Adrenal gland (tissue), 12 donors: ENCODE data around the gene KCNMA1. TPM values are rescaled to one million over a fixed set of nuclear protein-coding genes. Genes with fewer than 3 reads are reported as not detected.

Experiments used
- DNase-seq, 7 donors: peaks; one replicate each; pipeline ENCODE4 v3.0.0-alpha.2; 2019 to 2020
- H3K27ac ChIP-seq, 5 donors: fragments of 200-600 bp; sonication (generic) in 4 of 5; 1 replicate in 3 of 5; 2 replicates in 2 of 5; pipeline versions ENCODE4 v1.5.1 to v1.8.0; 2016 to 2020; ENCODE audit warnings: mild to moderate bottlenecking in 1 of 5
- H3K27me3 ChIP-seq: fragments of 200-600 bp; 2 replicates; pipeline ENCODE4 v1.8.0; 2021
- H3K36me3 ChIP-seq, 2 donors: fragments of 200-600 bp; replicated peaks in 1 of 2; 1 replicate in 1 of 2; 2 replicates in 1 of 2; pipeline versions ENCODE4 v1.5.1 to v1.8.0; 2018 to 2022
- H3K4me1 ChIP-seq, 2 donors: fragments of 200-600 bp; replicated peaks in 1 of 2; 1 replicate in 1 of 2; 2 replicates in 1 of 2; pipeline versions ENCODE4 v1.5.1 to v1.8.0; 2018 to 2021
- H3K4me3 ChIP-seq, 4 donors: fragments of 200-600 bp; sonication (generic) in 3 of 4; one replicate each; pipeline ENCODE4 v1.5.1; 2016 to 2018
- H3K9me3 ChIP-seq, 3 donors: fragments of 200-600 bp; sonication (generic) in 1 of 3; replicated peaks in 1 of 3; 1 replicate in 2 of 3; 2 replicates in 1 of 3; pipeline versions ENCODE4 v1.5.1 to v1.8.0; 2016 to 2021
- POLR2A ChIP-seq, 2 donors: fragments of 450-650 bp; IDR thresholded peaks; one replicate each; pipeline ENCODE4 v1.6.1; 2017; ENCODE audit warnings: antibody characterized with exemption in 2 of 2, mild to moderate bottlenecking in 2 of 2, moderate library complexity in 1 of 2
- WGBS, 4 donors: extraction: QIAGEN DNeasy Blood & Tissue Kit in 2 of 4; methylation state at CpG; one replicate each; pipeline versions ENCODE4 v1.1.5 to v1.1.7; 2013 to 2017; 5-methylcytosine and 5-hydroxymethylcytosine counted together
- intact Hi-C, 2 donors: fragments of 100-400 bp; cut with DNase I; formaldehyde crosslinking; loops; one replicate each; pipeline versions ENCODE4 v1.14.1 to v1.15.0; 2022 to 2023
- polyA plus RNA-seq, 3 donors: library from polyadenylated mRNA; stranded (reverse); fragments of 200-250 nt in 2 of 3; fragments of 350-450 nt in 1 of 3; fragmentation: Illumina TruSeq in 1 of 3; extraction: RNeasy Lipid Tissue Mini Kit (QIAGEN cat#74804) in 1 of 3; gene quantifications; one replicate each; pipeline ENCODE4 v1.2.3, GENCODE V29; 2013 to 2014
- total RNA-seq, 9 donors: library from RNA; depleted of rRNA in 4 of 9; stranded (reverse); fragments of >200 nt in 4 of 9; fragments of 120-200 nt in 1 of 9; fragmentation: NEBNext Ultra II Directional in 1 of 9; extraction: Animal tissue kit (Norgen Biotek cat#: 25700) in 1 of 9; gene quantifications; one replicate each; pipeline versions ENCODE4 v1.1.0 to v1.2.4, GENCODE V29; 2013 to 2023
- TF ChIP-seq, protein P1 (sequence below), 6 experiments: fragments of 450-650 bp in 4 of 6; fragments of 200-600 bp in 2 of 6; sonication (generic) in 1 of 6; IDR thresholded peaks; 1 replicate in 5 of 6; 2 replicates in 1 of 6; pipeline versions ENCODE4 v1.5.1 to v1.8.0; 2016 to 2021; ENCODE audit warnings: antibody characterized with exemption in 6 of 6, mild to moderate bottlenecking in 2 of 6, moderate library complexity in 1 of 6
- donor health status: healthy with polysubstance abuse.
- donor health status: Bipolar disorder and iron deficiency.
- donor health status: DM: yes; HTN: yes; CAD: no.
- donor health status: DM: no; HTN: no; CAD: no.
- donor health status: DM: no; HTN: no; CAD: no.
- donor health status: DM: yes; HTN: yes; CAD: no.

Gene KCNMA1
- total and polyA plus RNA-seq, 12 donors, result 6.4 to 37.7 (median 13.4) TPM

DNA sequence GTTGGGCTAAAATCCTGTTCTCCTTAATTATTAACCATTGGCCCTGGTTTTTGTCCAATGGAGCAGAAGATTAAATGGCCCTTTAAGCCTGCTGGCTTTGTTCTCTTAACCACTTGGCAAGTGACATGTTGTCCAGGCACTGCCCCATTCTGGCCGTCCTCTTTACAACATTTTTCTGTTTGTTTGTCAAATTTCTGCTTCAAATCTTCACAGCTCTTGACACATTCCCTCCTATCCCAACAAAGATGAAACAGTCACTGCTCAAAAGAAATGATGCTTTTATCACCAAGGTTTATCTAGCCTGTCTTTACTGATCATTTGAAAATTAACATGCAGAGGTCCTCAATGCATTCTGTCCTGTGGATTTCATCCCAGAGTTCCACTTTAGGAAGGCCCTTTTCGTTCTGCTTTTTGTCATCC, 700.4 kb downstream of the KCNMA1 start:
- intact Hi-C loops, result no loop called here
- Histone ChIP-seq H3K4me3 (no peak overlapping the region), H3K4me1 (no peaks in the 10 kb centered on the region), H3K36me3 (no peaks in the 10 kb centered on the region), H3K27ac (no peak overlapping the region), H3K27me3 (no peaks in the 10 kb centered on the region), H3K9me3 (no peaks in the 10 kb centered on the region)
- no peak for TF ChIP-seq POLR2A (IDR thresholded peaks at IDR 0.05)
- TF ChIP-seq, protein P1, sequence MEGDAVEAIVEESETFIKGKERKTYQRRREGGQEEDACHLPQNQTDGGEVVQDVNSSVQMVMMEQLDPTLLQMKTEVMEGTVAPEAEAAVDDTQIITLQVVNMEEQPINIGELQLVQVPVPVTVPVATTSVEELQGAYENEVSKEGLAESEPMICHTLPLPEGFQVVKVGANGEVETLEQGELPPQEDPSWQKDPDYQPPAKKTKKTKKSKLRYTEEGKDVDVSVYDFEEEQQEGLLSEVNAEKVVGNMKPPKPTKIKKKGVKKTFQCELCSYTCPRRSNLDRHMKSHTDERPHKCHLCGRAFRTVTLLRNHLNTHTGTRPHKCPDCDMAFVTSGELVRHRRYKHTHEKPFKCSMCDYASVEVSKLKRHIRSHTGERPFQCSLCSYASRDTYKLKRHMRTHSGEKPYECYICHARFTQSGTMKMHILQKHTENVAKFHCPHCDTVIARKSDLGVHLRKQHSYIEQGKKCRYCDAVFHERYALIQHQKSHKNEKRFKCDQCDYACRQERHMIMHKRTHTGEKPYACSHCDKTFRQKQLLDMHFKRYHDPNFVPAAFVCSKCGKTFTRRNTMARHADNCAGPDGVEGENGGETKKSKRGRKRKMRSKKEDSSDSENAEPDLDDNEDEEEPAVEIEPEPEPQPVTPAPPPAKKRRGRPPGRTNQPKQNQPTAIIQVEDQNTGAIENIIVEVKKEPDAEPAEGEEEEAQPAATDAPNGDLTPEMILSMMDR (IDR thresholded peaks at IDR 0.05), result no peak
- WGBS, 4 donors, result 51 to 66% (median 61%) methylated on average over 2 of the region's 2 CpGs
- no peak for DNase-seq

DNA sequence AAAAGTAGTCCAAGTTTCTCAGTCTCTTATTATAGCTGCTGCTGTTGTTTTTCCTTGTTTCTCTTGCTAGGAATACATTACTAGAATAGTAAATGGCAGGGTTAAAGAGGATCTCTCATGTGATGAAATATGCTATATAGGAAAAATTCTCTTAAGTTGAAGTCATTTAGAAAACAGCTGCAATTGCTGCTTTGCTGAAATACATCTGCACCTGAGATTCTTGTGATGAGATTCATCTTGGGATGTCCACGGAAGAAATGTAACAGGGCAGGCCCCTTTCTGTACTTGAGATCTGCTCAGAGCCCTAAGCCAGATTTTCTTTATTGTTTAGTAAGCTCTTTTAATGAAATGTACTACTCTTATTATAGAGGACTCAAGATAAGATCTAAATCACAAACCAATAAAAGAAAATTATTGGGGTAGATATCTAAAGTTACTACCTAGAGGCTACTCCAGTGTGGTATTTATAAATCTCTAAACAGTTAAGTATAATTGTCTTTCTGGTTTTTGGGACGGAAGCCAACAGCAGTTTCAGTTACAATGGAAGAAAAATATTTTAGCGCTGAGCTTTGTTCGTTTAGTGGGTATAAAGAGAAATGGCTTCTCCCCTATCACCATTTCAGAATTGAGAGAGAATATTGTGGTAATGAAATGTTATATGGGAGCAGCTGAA, 701.5 kb downstream of the KCNMA1 start:
- intact Hi-C loops, result no loop called here

DNA sequence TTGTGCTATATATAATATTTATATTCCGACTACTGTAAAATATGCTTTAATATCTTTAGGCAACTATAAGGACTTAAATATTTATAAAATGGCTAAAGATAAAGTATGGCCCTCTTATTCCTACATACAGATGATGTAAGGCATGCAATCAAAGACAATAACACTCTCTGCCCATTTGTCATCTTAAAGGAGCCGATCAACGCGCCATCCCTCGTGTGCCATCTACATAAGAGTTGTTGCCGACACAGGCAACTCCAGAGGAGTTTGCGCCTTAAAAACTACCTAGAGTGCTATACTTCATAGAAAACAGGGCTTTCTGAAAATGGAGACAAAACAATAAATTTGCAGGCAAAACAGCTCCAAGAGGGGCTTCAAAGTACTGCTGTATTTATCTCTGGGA, 709.0 kb downstream of the KCNMA1 start:
- H3K4me1 ChIP-seq, result no peaks in the 10 kb centered on the region
- WGBS, 4 donors, result 91 to 96% (median 94%) methylated on average over 7 of the region's 7 CpGs
- H3K4me3 ChIP-seq, result no peak overlapping the region
- no peak for DNase-seq
- no peaks in the 10 kb centered on the region for H3K9me3 ChIP-seq
- intact Hi-C loops, result no loop called here
- H3K27me3 ChIP-seq, result no peaks in the 10 kb centered on the region
- no peaks in the 10 kb centered on the region for H3K36me3 ChIP-seq
- TF ChIP-seq, protein P1 (IDR thresholded peaks at IDR 0.05), result no peak
- TF ChIP-seq POLR2A (IDR thresholded peaks at IDR 0.05), result no peak
- H3K27ac ChIP-seq, result no peak overlapping the region

More for the DNA sequence above, 701.5 kb downstream of the KCNMA1 start:
- H3K36me3 ChIP-seq, result no peaks in the 10 kb centered on the region
- no peak for DNase-seq
- WGBS, 4 donors, result 71 to 82% (median 74%) methylated on average over 4 of the region's 4 CpGs
- no peaks in the 10 kb centered on the region for H3K9me3 ChIP-seq
- H3K4me1 ChIP-seq, result no peaks in the 10 kb centered on the region
- H3K27me3 ChIP-seq, result no peaks in the 10 kb centered on the region
- TF ChIP-seq, protein P1 (IDR thresholded peaks at IDR 0.05), result no peak
- no peak for TF ChIP-seq POLR2A (IDR thresholded peaks at IDR 0.05)
- no peak overlapping the region for H3K27ac ChIP-seq
- no peak overlapping the region for H3K4me3 ChIP-seq

DNA sequence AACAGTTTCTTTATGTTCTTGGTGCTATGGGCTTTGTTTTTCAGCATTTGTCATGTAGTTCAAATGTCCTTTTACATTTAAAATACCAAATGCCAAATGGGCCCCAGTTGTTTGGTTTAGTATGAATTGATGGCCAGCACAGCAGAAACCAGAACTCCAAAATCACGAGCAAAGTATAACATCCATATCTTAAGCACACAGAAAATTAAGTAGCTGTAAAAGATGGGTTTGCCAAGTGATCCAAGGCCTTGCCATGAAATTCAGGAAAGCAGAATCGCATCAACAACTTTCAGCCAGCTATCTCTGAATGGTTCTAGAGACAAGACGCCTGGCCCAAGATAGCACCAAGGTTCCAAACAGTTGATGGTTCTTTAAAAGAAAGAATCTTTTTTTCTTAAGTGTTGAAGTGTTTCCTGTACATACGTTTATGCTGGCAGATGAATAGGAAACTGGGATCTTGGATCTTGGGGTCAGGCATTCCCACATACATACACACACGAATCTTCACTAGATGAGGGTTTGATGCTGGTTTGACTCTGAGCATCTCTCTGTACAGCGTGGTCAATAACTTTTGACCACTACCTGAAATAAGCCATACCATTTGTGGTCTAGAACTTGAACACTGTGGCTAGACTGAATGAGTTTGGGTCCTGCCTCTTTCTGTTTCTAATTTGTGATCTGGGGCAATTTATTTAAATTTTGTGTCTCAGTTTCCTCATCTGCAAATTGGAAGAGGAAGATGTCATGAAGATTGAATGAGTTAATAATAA, 711.8 kb downstream of the KCNMA1 start:
- H3K36me3 ChIP-seq, result no peaks in the 10 kb centered on the region
- H3K27me3 ChIP-seq, result no peaks in the 10 kb centered on the region
- DNase-seq, result no peak
- no peaks in the 10 kb centered on the region for H3K9me3 ChIP-seq
- WGBS, 4 donors, result 75 to 88% (median 86%) methylated on average over 6 of the region's 6 CpGs
- intact Hi-C loops, result no loop called here
- no peak overlapping the region for H3K4me3 ChIP-seq
- no peak overlapping the region for H3K27ac ChIP-seq
- H3K4me1 ChIP-seq, result no peaks in the 10 kb centered on the region
- TF ChIP-seq POLR2A (IDR thresholded peaks at IDR 0.05), result no peak
- TF ChIP-seq, protein P1 (IDR thresholded peaks at IDR 0.05), result no peak
